Measurements from ENCODE around the gene DIAPH3.

The DIAPH3 gene

DNA sequence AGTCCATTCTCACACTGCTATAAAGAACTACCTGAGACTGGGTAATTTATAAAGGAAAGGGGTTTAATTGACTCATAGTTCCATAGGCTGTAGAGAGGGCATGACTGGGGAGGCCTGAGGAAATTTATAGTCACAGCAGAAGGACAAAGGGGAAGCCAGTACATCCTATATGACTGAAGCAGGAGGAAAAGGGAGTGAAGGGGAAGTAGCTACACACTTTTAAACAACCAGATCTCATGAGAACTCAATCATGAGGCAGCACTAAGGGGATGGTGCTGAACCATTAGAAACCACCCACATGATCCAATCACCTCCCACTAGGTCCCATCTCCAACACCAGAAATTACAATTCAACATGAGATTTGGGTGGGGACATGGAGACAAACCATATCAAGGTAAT lies 209.1 kb downstream of the DIAPH3 start:
- no peak for DNase-seq

DNA sequence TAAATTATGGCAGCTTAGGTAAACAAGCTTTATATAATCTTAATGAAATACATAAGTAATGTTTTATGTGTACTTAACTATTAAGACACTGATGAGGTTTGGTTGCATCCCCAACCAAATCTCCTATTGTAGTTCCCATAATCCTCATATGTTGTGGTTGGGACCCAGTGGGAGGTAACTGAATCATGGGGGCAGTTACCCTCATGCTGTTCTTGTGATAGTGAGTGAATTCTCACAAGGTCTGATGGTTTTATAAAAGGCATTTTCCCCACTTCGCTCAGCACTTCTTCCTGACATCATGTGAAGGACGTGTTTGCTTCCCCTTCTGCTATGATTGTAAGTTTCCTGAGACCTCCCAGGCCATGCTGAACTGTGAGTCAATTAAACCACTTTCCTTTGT lies 212.7 kb downstream of the DIAPH3 start:
- DNase-seq = no peak

- no peak for DNase-seq
These were observed 213.5 kb downstream of the DIAPH3 start for GRCh38 chr13:59950266-59950665.

GRCh38 chr13:59948686-59949085 lies 215.0 kb downstream of the DIAPH3 start:
- no peak for DNase-seq

DNA sequence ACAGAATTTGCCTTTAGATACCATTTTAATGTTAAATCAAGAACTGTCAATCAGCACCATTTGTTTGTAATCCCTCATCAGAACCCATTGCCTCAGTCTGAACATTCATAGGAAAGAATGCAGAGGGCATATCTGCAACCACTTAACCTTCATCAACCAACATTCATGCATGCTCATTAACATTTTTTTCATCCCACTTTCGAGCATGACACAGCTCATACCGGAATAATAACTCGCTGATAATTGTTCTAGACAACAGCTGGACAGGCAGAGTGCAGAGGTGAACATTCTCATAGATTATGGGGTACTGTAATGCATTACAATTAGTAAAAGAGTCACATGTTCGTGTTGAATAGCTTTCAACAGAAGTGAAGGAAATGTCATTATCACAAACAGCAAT lies 216.8 kb downstream of the DIAPH3 start:
- no peak for DNase-seq

GRCh38 chr13:59931621-59932020 lies 232.1 kb downstream of the DIAPH3 start:
- DNase-seq = no peak

DNA sequence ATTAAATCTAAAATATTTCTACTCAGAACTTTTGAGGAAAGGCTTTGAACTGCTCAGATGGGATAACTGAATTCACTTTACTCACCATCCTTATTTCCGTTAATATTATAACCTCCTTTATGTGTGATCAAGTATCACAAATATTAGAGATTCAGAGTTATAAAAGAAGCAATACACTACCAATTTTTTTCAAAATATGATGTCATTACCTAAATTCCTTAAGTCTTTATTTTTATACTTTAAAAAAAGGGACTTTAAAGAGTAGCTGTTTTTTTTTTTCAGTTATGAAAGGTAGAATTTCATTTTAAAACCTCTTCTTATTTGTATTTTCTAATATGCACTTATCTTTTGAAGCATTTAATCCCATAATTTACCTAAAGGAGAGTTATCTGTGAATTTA lies 239.5 kb downstream of the DIAPH3 start:
- DNase-seq = no peak

- no peak for DNase-seq
These were observed 248.5 kb downstream of the DIAPH3 start for GRCh38 chr13:59915252-59915651.

DNA sequence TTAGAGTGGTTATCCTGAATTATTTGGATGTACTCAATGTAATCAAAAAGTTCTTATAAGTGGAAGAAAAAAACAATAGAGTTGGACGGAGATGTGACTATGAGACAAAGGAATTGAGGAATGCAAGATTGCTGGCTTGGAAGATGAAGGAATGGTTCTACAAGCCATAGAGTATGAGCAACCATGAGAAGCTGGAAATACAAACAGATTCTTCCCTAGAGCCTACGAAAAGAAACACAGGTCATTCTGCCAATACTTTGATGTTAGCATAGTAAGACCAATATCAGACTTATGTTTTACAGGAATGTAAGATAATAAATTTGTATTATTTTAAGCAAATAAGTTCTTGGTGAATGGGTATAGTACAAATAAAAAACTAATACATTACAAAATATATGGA lies 249.2 kb downstream of the DIAPH3 start:
- no peak for DNase-seq

DNA sequence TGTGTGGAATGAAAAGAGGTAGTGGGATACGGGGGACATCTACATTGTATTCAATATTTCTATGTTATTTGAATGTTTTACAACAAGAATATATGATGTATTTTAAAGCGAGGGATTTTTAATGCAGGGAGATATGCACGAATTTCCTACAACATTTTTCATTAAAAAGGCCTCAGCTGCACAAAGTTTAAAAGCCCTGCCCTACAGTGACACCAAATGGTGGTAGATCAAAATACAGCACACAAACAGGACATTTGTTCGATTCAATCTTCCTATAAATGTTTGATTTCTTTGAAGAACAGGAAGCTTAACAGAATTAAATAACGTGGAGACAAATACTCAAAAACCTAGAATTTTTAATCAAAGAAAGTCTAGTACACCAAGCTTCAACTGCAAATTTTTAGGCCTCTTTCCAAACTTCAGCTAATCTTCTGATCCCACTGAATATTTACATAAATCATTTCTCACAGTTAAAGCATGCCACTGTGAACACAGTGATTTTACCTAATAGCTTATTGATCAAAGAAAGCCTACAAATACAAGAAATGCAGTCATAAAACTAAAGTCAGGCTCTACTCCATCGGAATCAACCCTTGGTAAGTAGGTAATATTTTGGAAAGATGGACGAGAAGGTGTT lies 257.2 kb downstream of the DIAPH3 start:
- peak; percentile 55 for DNase-seq

- DNase-seq = peak; percentile 54
These were observed 262.5 kb downstream of the DIAPH3 start for GRCh38 chr13:59901191-59901590.

DNA sequence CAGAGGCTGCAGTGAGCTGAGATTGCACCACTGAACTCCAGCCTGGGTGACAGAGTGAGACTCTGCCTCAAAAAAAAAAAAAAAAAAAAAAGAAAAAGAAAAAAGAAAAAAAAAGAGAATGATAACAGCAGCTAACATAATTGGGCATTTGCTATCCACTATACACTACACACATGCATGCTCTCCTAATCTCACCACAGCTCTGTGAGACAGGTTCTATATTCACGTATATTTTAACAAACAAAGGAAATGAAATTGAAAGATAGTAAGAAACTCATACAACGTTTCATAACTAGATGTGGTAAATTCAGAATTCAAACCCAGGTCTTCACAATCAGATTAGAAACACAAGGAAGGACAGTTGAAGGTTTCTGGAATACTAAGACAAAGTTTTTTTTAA lies 265.7 kb downstream of the DIAPH3 start:
- DNase-seq = no peak

GRCh38 chr13:59893266-59893665 lies 270.5 kb downstream of the DIAPH3 start:
- DNase-seq = no peak

DNA sequence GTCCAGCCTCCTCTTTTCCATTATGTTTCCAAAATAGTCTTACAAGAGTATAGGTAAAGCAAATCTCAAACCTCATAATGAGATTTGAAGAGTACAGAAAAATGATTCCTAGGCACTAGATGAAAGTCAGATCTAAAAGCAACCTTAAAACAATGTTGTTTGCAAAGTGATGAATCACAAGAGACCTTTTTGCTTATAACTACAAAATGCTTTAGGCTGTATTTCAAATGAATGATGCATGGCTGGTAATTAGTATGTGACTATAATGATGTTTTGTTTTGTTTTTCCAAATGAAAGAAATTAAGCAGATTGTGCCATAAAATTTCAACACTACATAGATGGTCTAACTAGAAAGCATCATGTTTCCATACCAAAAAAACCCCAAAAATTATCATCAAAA lies 272.7 kb downstream of the DIAPH3 start:
- no peak for DNase-seq

DNA sequence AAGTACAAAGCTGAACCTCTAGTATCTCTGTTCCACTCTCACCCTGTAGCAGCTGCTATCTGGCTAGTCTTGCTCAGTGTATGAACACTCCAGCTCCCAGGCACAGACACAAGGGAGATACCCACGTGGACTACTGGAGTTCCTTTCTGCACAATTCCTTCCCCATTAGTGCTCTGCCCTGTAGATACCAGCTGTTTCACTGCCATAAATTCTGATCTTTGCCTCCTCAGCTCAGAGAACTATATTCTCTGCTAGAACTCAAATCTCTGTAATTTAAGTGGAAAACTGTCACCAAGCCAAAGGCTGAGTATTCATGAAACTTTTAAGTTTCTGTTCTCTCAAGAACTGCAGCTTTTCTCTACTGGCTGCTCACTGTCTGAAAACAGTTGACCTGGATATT lies 273.7 kb downstream of the DIAPH3 start:
- no peak for DNase-seq

- no peak for DNase-seq
These were observed 275.3 kb downstream of the DIAPH3 start for GRCh38 chr13:59888408-59888807.

GRCh38 chr13:59885076-59885475 lies 278.7 kb downstream of the DIAPH3 start:
- DNase-seq = no peak

- DNase-seq = no peak
These were observed 279.8 kb downstream of the DIAPH3 start for GRCh38 chr13:59883885-59884284.

DNA sequence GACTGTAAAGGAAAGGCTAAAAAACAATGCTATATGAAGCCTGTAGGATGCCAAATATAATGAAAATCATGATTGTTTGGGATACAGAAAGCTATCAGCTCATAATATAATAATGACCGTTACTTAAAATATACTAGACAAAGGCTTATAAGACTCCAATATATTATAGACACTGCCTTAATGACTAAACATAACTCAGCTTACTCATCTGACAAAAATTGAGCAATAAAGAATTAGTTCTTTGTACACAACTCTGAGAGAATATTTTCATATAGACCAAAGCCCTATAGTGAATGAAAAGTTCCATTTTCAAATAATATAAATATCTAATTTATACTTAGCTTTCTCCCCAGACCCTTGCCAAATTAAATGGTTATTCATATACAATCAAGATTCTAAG lies 283.3 kb downstream of the DIAPH3 start:
- no peak for DNase-seq

GRCh38 chr13:59879281-59879680 lies 284.4 kb downstream of the DIAPH3 start:
- DNase-seq = no peak

- DNase-seq = no peak
These were observed 285.8 kb downstream of the DIAPH3 start for GRCh38 chr13:59877933-59878332.

GRCh38 chr13:59874973-59875372 lies 288.8 kb downstream of the DIAPH3 start:
- DNase-seq = no peak

DNA sequence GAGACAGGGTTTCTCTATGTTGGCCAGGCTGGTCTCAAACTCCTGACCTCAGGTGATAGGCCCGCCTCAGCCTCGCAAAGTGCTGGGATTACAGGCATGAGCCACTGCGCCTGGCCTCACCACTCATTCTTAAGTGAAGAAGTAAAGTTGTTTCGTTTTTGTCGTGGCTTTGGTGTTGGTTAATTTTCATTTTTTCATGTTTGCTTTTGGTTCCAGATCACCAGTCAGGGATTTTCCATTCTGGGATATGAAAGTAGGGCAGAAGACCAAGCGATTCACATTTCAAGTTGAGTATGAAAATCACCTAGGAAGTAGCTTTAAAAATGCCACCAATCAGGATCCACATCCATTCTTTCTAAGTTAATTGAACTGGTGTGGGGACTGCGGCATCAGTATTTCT lies 289.9 kb downstream of the DIAPH3 start:
- no peak for DNase-seq

DNA sequence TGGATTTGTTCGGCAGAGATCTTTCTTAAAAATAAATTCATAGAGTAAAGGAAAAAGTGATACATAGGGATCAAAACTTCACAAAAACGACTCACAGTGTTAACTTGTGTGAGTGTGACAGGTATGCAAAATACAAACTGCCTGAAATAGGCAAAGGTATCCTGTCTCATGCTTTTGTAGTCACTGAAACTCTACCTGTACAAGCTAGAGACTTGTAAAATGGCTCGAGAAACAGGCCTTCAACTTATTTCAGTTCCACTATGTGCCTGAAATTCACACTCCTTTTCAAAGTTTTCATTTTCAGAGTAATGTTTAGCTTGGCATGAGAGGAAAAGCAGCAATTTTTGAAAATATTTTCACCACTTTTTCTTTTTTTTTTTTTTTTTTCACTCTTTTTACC lies 290.4 kb downstream of the DIAPH3 start:
- DNase-seq = no peak

DNA sequence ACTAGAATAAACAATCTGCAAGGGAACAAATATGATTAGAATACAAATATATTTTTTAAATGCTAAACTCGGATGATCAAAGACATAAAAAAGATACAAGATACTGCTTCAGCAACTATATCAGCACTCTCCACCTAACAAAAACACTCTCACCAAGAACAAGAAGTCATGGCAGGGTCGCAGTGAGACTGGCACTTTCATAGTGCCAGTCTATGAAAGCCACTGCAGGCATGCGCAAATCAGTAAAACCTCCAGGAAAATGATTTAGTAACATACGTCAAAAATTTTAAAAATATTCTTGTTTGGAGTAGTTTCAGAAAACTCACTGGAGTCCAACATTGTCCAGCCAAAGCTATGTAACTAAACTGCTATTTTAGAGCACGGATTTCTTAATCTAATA lies 295.9 kb downstream of the DIAPH3 start:
- DNase-seq = no peak

DNA sequence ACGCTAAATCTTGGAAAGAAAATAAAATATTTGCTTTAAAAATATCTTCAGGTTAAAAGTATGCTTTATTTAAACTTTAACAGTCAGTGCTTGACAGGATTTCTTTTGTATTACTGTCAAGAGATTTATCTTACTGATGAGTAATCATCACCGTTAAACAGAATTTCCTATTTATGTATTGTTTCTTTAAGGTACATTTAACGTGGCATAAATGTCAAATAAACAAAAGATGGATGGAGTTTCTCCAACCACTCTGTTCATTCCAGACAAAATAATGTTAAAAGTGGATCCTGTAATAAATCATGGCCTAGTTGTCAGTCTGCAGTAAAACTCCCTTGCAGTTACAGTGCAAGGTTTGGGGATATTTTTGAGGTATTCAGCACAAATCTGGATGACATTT lies 298.3 kb downstream of the DIAPH3 start:
- no peak for DNase-seq
